HG03520 (cell line): ENCODE measurements around the gene NRXN2.
"Not testable (repeated sequence)": the region's sequence is repeated elsewhere in the genome, so short reads cannot be mapped to it uniquely, and the experiment has no call there.

ENCODE experiments used
- ATAC-seq: cut with Tn5 transposase; IDR thresholded peaks from one replicate; pipeline ENCODE4 v1.9.1; 2021; ENCODE audit warnings: mild to moderate bottlenecking, moderate library complexity; ENCODE audit not compliant: unreplicated experiment

NRXN2 gene

GRCh38 chr11:64677441-64678023 lies 45.5 kb downstream of the NRXN2 start:
- no peak for ATAC-seq

- no peak for ATAC-seq
Measured at GRCh38 chr11:64676261-64676615, 46.8 kb downstream of the NRXN2 start.

GRCh38 chr11:64675450-64676260 lies 47.3 kb downstream of the NRXN2 start:
- ATAC-seq, result no peak

- no peak for ATAC-seq
Measured at GRCh38 chr11:64674774-64675173, 48.2 kb downstream of the NRXN2 start.

GRCh38 chr11:64673279-64673678 lies 49.7 kb downstream of the NRXN2 start:
- no peak for ATAC-seq

GRCh38 chr11:64672875-64673274 lies 50.1 kb downstream of the NRXN2 start:
- ATAC-seq, result no peak

GRCh38 chr11:64670975-64671374 lies 52.0 kb downstream of the NRXN2 start:
- ATAC-seq, result no peak

GRCh38 chr11:64667154-64667745 lies 55.7 kb downstream of the NRXN2 start:
- no peak for ATAC-seq

GRCh38 chr11:64665411-64665821 lies 57.6 kb downstream of the NRXN2 start:
- ATAC-seq, result no peak

- ATAC-seq, result not testable (repeated sequence)
Measured at GRCh38 chr11:64664236-64664870, 58.6 kb downstream of the NRXN2 start.

GRCh38 chr11:64663656-64664055 lies 59.3 kb downstream of the NRXN2 start:
- ATAC-seq, result no peak

- no peak for ATAC-seq
Measured at GRCh38 chr11:64661614-64662013, 61.4 kb downstream of the NRXN2 start.

GRCh38 chr11:64661146-64661545 lies 61.9 kb downstream of the NRXN2 start:
- no peak for ATAC-seq

GRCh38 chr11:64660706-64661105 lies 62.3 kb downstream of the NRXN2 start:
- no peak for ATAC-seq

GRCh38 chr11:64660205-64660604 lies 62.8 kb downstream of the NRXN2 start:
- ATAC-seq, result no peak

GRCh38 chr11:64659417-64660144 lies 63.4 kb downstream of the NRXN2 start:
- no peak for ATAC-seq

GRCh38 chr11:64658265-64658664 lies 64.7 kb downstream of the NRXN2 start:
- no peak for ATAC-seq

- no peak for ATAC-seq
Measured at GRCh38 chr11:64656862-64657261, 66.1 kb downstream of the NRXN2 start.

- no peak for ATAC-seq
Measured at GRCh38 chr11:64655941-64656601, 66.9 kb downstream of the NRXN2 start.

GRCh38 chr11:64654958-64655541 lies 67.9 kb downstream of the NRXN2 start:
- no peak for ATAC-seq
